K562 (cell line): ENCODE data around the gene PCDH1. TPM values are rescaled to one million over a fixed set of nuclear protein-coding genes. Genes with fewer than 3 reads are reported as not detected.

ENCODE experiments used
- ATAC-seq: fragments of 200-7000 bp; cut with Tn5 transposase; 3 replicates; pipeline ENCODE4 v1.9.1; 2020; ENCODE audit warnings: moderate library complexity
- BruUV-seq: library from RNA; stranded (reverse); fragments of 400-500 nt; replicated peaks from 2 replicates; lab custom pipeline; 2021; lab: Mats Ljungman, UMichigan
- CTCF ChIA-PET: fragments of 300-600 bp; formaldehyde crosslinking; extraction: SDS; loops from one replicate; lab custom pipeline; 2021; ENCODE audit warnings: low intra/inter-chr PET ratio; lab: Yijun Ruan, JAX
- POLR2A ChIA-PET: fragments of 300-600, 350-650 bp; sonication (Branson Sonifier 250); formaldehyde crosslinking; extraction: SDS; loops from one replicate; lab custom pipeline; 2021; ENCODE audit warnings: antibody characterized with exemption, inconsistent platforms; lab: Yijun Ruan, JAX
- DNase-seq, 4 experiments: peaks; one replicate each; pipeline versions ENCODE4 v3.0.0 to v3.0.0-alpha.2; 2011 to 2018; ENCODE audit warnings: low spot score in 3 of 4, mixed read lengths in 3 of 4; ENCODE audit errors: extremely low read depth in 1 of 4
- FAIRE-seq: peaks from 2 replicates; lab custom pipeline; 2011; peaks lifted over from hg19 to GRCh38; lab: Jason Lieb, UNC
- H2AFZ ChIP-seq: 2 replicates; pipeline ENCODE4 v1.6.0; 2011; ENCODE audit warnings: low read depth, low read length, control low read depth, inconsistent platforms
- H3K27ac ChIP-seq: fragments of 200-600 bp; 3 replicates; pipeline ENCODE4 v1.8.0; 2011; ENCODE audit warnings: low read depth, mild to moderate bottlenecking, control low read depth, inconsistent platforms, low read length, moderate library complexity, mixed read lengths; ENCODE audit errors: extremely low read depth
- H3K27me3 ChIP-seq, 2 experiments: fragments of 300-600 bp in 1 of 2; 2 replicates in 1 of 2; 3 replicates in 1 of 2; pipeline versions ENCODE4 v1.6.0 to v1.8.0; 2011; ENCODE audit warnings: inconsistent platforms in 2 of 2, low read length in 2 of 2, mild to moderate bottlenecking in 1 of 2, mixed read lengths in 1 of 2, moderate library complexity in 1 of 2; ENCODE audit not compliant: control insufficient read depth in 2 of 2, insufficient read depth in 2 of 2
- H3K36me3 ChIP-seq: fragments of 300-600 bp; 3 replicates; pipeline ENCODE4 v1.8.0; 2011; ENCODE audit warnings: mild to moderate bottlenecking, low read length, inconsistent platforms; ENCODE audit not compliant: control insufficient read depth, insufficient read depth
- H3K4me1 ChIP-seq, 2 experiments: fragments of 200-600 bp in 1 of 2; replicated peaks in 1 of 2; 2 replicates in 1 of 2; 3 replicates in 1 of 2; pipeline versions ENCODE4 v1.5.1 to v1.8.0; 2011; ENCODE audit warnings: inconsistent platforms in 2 of 2, low read length in 2 of 2, mild to moderate bottlenecking in 1 of 2, mixed read lengths in 1 of 2, moderate library complexity in 1 of 2; ENCODE audit not compliant: control insufficient read depth in 2 of 2, insufficient read depth in 2 of 2
- H3K4me2 ChIP-seq: 2 replicates; pipeline ENCODE4 v1.6.1; 2011; ENCODE audit warnings: low read length, control low read depth, inconsistent platforms, mixed read lengths; ENCODE audit not compliant: insufficient read depth
- H3K4me3 ChIP-seq: fragments of 200-600 bp; sonication (generic), shearing (Covaris generic); 2 replicates; pipeline ENCODE4 v1.5.1; 2016; ENCODE audit warnings: control low read depth, inconsistent platforms
- H3K79me2 ChIP-seq: fragments of 200-600 bp; 3 replicates; pipeline ENCODE4 v1.8.0; 2011; ENCODE audit warnings: low read length, inconsistent platforms; ENCODE audit not compliant: control insufficient read depth, insufficient read depth
- H3K9ac ChIP-seq, 2 experiments: 2 replicates each; pipeline versions ENCODE4 v1.6.0 to v1.6.1; 2011; ENCODE audit warnings: low read depth in 2 of 2, low read length in 2 of 2, control low read depth in 1 of 2, inconsistent platforms in 1 of 2, mild to moderate bottlenecking in 1 of 2, mixed read lengths in 1 of 2; ENCODE audit not compliant: insufficient read depth in 1 of 2
- H3K9me1 ChIP-seq: one replicate; pipeline ENCODE4 v1.6.0; 2011; ENCODE audit warnings: inconsistent platforms, mild to moderate bottlenecking, low read length, moderate library complexity; ENCODE audit not compliant: control insufficient read depth, insufficient read depth
- H3K9me3 ChIP-seq: replicated peaks from 2 replicates; pipeline ENCODE4 v1.5.1; 2011; ENCODE audit warnings: low read depth, low read length, inconsistent platforms; ENCODE audit not compliant: control insufficient read depth, insufficient read depth
- H4K20me1 ChIP-seq: replicated peaks from 2 replicates; pipeline ENCODE4 v1.6.1; 2011; ENCODE audit warnings: low read length, inconsistent platforms, mixed read lengths; ENCODE audit not compliant: control insufficient read depth, insufficient read depth
- CHD4 ChIP-seq: fragments of 200-600 bp; sonication (generic); IDR thresholded peaks from 3 replicates; pipeline ENCODE4 v1.6.1; 2012; ENCODE audit warnings: low read depth, mild to moderate bottlenecking, mixed read lengths, low read length, inconsistent platforms; ENCODE audit not compliant: insufficient read depth, insufficient replicate concordance, poor library complexity, severe bottlenecking
- ESRRA ChIP-seq: fragments of 450-650 bp; IDR thresholded peaks from 2 replicates; pipeline ENCODE4 v1.6.1; 2014; ENCODE audit warnings: low read depth, mild to moderate bottlenecking, moderate library complexity, borderline replicate concordance
- HDAC8 ChIP-seq: fragments of 450-650 bp; IDR thresholded peaks from 2 replicates; pipeline ENCODE4 v1.6.1; 2016; ENCODE audit warnings: mild to moderate bottlenecking, missing genetic modification characterization, moderate library complexity, missing compliant biosample characterization
- IFI16 ChIP-seq: fragments of 250-450 bp; sonication (Bioruptor Pico); IDR thresholded peaks from 2 replicates; pipeline ENCODE4 v2.1.2; 2022; ENCODE audit warnings: mild to moderate bottlenecking, inconsistent platforms
- MBD1 ChIP-seq: fragments of 250-450 bp; sonication (Bioruptor Pico); IDR thresholded peaks from 2 replicates; pipeline ENCODE4 v1.8.0; 2022; ENCODE audit warnings: inconsistent platforms
- NFIC ChIP-seq: fragments of 450-650 bp; IDR thresholded peaks from 2 replicates; pipeline ENCODE4 v1.6.1; 2017; ENCODE audit warnings: mild to moderate bottlenecking, inconsistent platforms
- RBM25 ChIP-seq: fragments of 200-400 bp; formaldehyde crosslinking; IDR thresholded peaks from 2 replicates; pipeline ENCODE4 v1.6.1; 2018; ENCODE audit warnings: low read length, low read depth, moderate library complexity; ENCODE audit not compliant: severe bottlenecking
- SRSF1 ChIP-seq: fragments of 200-400 bp; formaldehyde crosslinking; IDR thresholded peaks from 2 replicates; pipeline ENCODE4 v1.6.1; 2017; ENCODE audit warnings: mild to moderate bottlenecking, low read depth, low read length, moderate library complexity
- ZC3H8 ChIP-seq: fragments of 450-650 bp; IDR thresholded peaks from 2 replicates; pipeline ENCODE4 v1.6.1; 2017
- ZNF584 ChIP-seq: fragments of 200-800 bp; sonication (Bioruptor generic); IDR thresholded peaks from 2 replicates; pipeline ENCODE4 v1.6.1; 2016; ENCODE audit warnings: low read depth, mild to moderate bottlenecking, missing genetic modification characterization, missing compliant biosample characterization
- WGBS: fragments of 100-300 bp; shearing (Covaris generic); methylation state at CpG from one replicate; pipeline ENCODE4 v1.1.6; 2016; ENCODE audit warnings: low coverage, mixed read lengths; ENCODE audit not compliant: insufficient coverage; ENCODE audit errors: missing lambda C conversion rate; 5-methylcytosine and 5-hydroxymethylcytosine counted together
- in situ Hi-C: fragments of 300-500 bp; cut with MboI; formaldehyde crosslinking; loops from 4 replicates; pipeline ENCODE4 v1.15.0; 2018; ENCODE audit warnings: inconsistent platforms, mixed read lengths
- intact Hi-C: fragments of 100-400 bp; cut with micrococcal nuclease; formaldehyde crosslinking; loops from 2 replicates; pipeline ENCODE4 v1.14.2; 2022
- polyA plus RNA-seq, 8 experiments: library from polyadenylated mRNA; depleted of rRNA in 4 of 8; stranded (reverse) in 5 of 8; unstranded in 3 of 8; fragments of >200 nt; fragmentation: Nextera tagmentation in 2 of 8; fragmentation: Illumina TruSeq in 1 of 8; extraction: Ambion mirVana in 2 of 8; extraction: Trizol in 1 of 8; gene quantifications; 2 replicates each; pipeline versions ENCODE4 v1.2.1 to v1.2.3, GENCODE V29; 2011 to 2014; ENCODE audit warnings: inconsistent platforms in 1 of 8, missing spikeins in 1 of 8
- total RNA-seq, 7 experiments: library from RNA; depleted of rRNA in 6 of 7; stranded (reverse); fragments of >200 nt in 6 of 7; fragmentation: Illumina TruSeq in 2 of 7; extraction: Trizol in 2 of 7; gene quantifications; 2 replicates each; pipeline versions ENCODE4 v1.2.1 to v1.2.3, GENCODE V29; 2011 to 2021; ENCODE audit warnings: low replicate concordance in 1 of 7

The PCDH1 gene
- total and polyA plus RNA-seq, 9 of the 15 experiments (the other 6 are each of a cell fraction or from before 2014, with no cell fraction given), result 0.11 to 3.6 (median 1.9) TPM; not detected in 1

- H3K9me3 ChIP-seq, result no peaks in the 10 kb centered on the region
- 19% methylated on average over 3 of the region's 3 CpGs for WGBS
- FAIRE-seq (no peak), ATAC-seq (no peak), DNase-seq (no peak)
- ChIA-PET POLR2A (no interaction called here), CTCF (interaction anchor here (0.9 kb wide), 1 partner anchor 131 kb away, joined by 3 read pairs; no protein-coding TSS in a partner anchor)
- intact Hi-C loops (no loop called here), in situ Hi-C loops (no loop called here)
- peaks cover 11 to 31% of the 10 kb centered on the region in 2 experiments; a peak in 4 of 5 replicates for H3K27me3 ChIP-seq
- BruUV-seq, result no TSS peak
- H3K4me1 ChIP-seq, result peaks cover 0 to 4% of the 10 kb centered on the region in 2 experiments; a peak in 1 of 5 replicates
- no peak overlapping the region for H3K27ac ChIP-seq
- no peak overlapping the region for H2AFZ ChIP-seq
- no peak overlapping the region for H3K4me2 ChIP-seq
- TF ChIP-seq RBM25 (peak; percentile 58), ESRRA (peak; percentile 64; the same call in 1 of the 2 replicates), CHD4 (no peak)
- H3K9ac ChIP-seq, result no peak overlapping the region
- H3K4me3 ChIP-seq, result no peak overlapping the region
- H3K79me2 ChIP-seq, result no peaks in the 10 kb centered on the region
- no peaks in the 10 kb centered on the region for H3K9me1 ChIP-seq
- H3K36me3 ChIP-seq, result no peaks in the 10 kb centered on the region
- H4K20me1 ChIP-seq, result 0 out of 2 replicates have a peak, but pooled peaks cover 7% of the 10 kb centered on the region
Observed at GRCh38 chr5:141823056-141823455, 55.2 kb downstream of the PCDH1 start.

- DNase-seq (no peak), FAIRE-seq (no peak), ATAC-seq (peak; percentile 31)
- intact Hi-C loops, result no loop called here
- Histone ChIP-seq H3K27me3 (peaks cover 11 to 22% of the 10 kb centered on the region in 2 experiments; a peak in 4 of 5 replicates), H3K4me1 (peaks cover 0 to 4% of the 10 kb centered on the region in 2 experiments; a peak in 2 of 5 replicates), H3K4me2 (no peak overlapping the region), H3K9ac (no peak overlapping the region), H3K9me3 (no peaks in the 10 kb centered on the region), H4K20me1 (0 out of 2 replicates have a peak, but pooled peaks cover 7% of the 10 kb centered on the region), H3K27ac (no peak overlapping the region), H3K36me3 (no peaks in the 10 kb centered on the region), H2AFZ (no peak overlapping the region), H3K4me3 (no peak overlapping the region), H3K79me2 (no peaks in the 10 kb centered on the region), H3K9me1 (no peaks in the 10 kb centered on the region)
- TF ChIP-seq NFIC (peak; percentile 25; the same call in 1 of the 2 replicates), SRSF1 (no peak), ZC3H8 (no peak), IFI16 (CRISPR knock-in tag) (no peak), HDAC8 (tag) (peak; percentile 49; the same call in 1 of the 2 replicates), ZNF584 (CRISPR knock-in tag) (peak; percentile 59; the same call in 1 of the 2 replicates), MBD1 (CRISPR knock-in tag) (no peak)
- ChIA-PET POLR2A (interaction anchor here (0.8 to 1.1 kb wide), 4 partner anchors 10 to 135 kb away, joined by 3 to 4 read pairs (median 3); no protein-coding TSS in a partner anchor), CTCF (no interaction called here)
- no TSS peak for BruUV-seq
- in situ Hi-C loops, result no loop called here
- WGBS, result 17% methylated on average over 2 of the region's 2 CpGs
Observed at GRCh38 chr5:141822144-141822543, 56.1 kb downstream of the PCDH1 start.
